Kidney epithelial cell (primary cell): ENCODE measurements around the gene AWAT2. TPM values are rescaled to one million over a fixed set of nuclear protein-coding genes. Genes with fewer than 3 reads are reported as not detected.
A peak's percentile ranks its signal among the peaks of the same experiment; 100 is the strongest.

Source experiments
- DNase-seq: peaks from one replicate; pipeline ENCODE4 v3.0.0-alpha.2; 2010; ENCODE audit warnings: low read depth
- H3K27me3 ChIP-seq: 2 replicates; pipeline ENCODE4 v1.6.0; 2011; ENCODE audit warnings: low read length; ENCODE audit not compliant: control insufficient read depth, insufficient read depth
- H3K36me3 ChIP-seq: 2 replicates; pipeline ENCODE4 v1.5.1; 2011; ENCODE audit warnings: low read length; ENCODE audit not compliant: control insufficient read depth, insufficient read depth
- H3K4me3 ChIP-seq: 2 replicates; pipeline ENCODE4 v1.5.1; 2011; ENCODE audit warnings: low read depth, mild to moderate bottlenecking, control low read depth, low read length
- total RNA-seq: library from RNA; depleted of rRNA; stranded (reverse); fragments of >200 nt; gene quantifications from 2 replicates; pipeline ENCODE4 v1.2.3, GENCODE V29; 2015
- TF ChIP-seq, protein P1 (sequence below): IDR thresholded peaks from 2 replicates; pipeline ENCODE4 v1.5.1; 2011; ENCODE audit warnings: mild to moderate bottlenecking, moderate library complexity, low read length, control low read depth, inconsistent platforms; ENCODE audit not compliant: insufficient read depth, poor library complexity, severe bottlenecking

Gene AWAT2
- total RNA-seq, 1 donor from 2014 or later = not detected

DNA sequence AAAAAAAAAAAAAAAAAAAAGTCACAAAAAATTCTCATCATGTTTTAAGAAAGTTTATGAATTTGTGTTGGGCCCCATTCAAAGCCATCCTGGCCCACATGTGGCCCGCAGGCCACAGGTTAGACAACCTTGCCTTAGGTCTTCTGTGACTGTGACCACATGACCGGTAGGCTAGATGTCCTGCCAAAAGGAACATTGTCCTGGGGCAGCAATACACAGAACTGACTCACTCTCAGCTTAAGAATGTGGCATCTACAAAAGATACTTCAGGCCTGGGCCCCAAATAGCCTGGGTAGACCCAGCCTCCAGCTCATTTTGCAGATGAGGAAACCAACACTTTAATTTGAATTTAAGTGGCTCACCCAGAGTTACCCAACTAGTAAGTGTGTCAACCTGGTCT is 10.0 kb downstream of the AWAT2 start:
- no peak for DNase-seq
- TF ChIP-seq, protein P1, sequence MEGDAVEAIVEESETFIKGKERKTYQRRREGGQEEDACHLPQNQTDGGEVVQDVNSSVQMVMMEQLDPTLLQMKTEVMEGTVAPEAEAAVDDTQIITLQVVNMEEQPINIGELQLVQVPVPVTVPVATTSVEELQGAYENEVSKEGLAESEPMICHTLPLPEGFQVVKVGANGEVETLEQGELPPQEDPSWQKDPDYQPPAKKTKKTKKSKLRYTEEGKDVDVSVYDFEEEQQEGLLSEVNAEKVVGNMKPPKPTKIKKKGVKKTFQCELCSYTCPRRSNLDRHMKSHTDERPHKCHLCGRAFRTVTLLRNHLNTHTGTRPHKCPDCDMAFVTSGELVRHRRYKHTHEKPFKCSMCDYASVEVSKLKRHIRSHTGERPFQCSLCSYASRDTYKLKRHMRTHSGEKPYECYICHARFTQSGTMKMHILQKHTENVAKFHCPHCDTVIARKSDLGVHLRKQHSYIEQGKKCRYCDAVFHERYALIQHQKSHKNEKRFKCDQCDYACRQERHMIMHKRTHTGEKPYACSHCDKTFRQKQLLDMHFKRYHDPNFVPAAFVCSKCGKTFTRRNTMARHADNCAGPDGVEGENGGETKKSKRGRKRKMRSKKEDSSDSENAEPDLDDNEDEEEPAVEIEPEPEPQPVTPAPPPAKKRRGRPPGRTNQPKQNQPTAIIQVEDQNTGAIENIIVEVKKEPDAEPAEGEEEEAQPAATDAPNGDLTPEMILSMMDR = no peak
- Histone ChIP-seq H3K36me3 (no peaks in the 10 kb centered on the region), H3K27me3 (no peaks in the 10 kb centered on the region), H3K4me3 (no peak overlapping the region)

DNA sequence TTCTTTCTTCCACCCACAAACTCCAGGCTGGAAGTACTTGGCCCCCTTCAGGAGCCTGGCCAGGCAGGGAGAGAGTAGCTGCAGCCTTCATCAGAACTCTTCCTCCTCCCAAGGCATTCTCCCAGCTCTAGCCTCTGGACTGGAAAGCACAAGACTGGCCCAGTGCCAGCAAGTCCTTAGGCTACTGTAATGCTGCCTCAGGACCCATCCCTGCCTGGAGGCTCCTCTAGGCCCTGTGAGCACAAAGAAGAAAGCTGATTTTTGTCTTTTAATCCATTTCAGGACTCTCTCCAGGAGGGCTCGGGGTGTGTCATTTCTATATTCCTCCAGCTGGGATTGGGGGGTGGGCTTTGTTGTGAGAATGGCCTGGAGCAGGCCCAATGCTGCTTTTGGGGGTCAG is 10.8 kb downstream of the AWAT2 start:
- Histone ChIP-seq H3K36me3 (no peaks in the 10 kb centered on the region), H3K27me3 (no peaks in the 10 kb centered on the region), H3K4me3 (no peak overlapping the region)
- TF ChIP-seq, protein P1 = no peak
- DNase-seq = no peak

DNA sequence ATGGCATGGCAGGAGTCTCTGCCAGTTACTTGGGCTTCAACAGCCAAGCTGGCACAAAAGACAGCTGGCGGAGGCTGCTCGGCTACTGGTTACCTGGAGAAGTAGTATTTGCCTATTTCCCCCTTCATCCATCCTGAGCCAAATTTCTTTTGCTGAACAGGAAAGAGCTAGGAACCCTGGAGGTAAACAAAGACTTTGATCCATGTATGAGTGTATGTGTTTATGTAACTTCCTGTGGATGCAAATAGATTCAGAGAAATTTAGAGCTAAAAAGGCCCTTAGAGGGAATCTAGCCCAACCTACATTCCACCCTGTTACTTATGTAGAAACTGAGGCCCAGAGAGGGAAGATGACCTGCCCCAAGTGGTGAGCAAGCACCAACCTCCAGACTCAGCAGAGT is 11.2 kb downstream of the AWAT2 start:
- no peak overlapping the region for H3K4me3 ChIP-seq
- DNase-seq = no peak
- H3K36me3 ChIP-seq = no peaks in the 10 kb centered on the region
- TF ChIP-seq, protein P1 = no peak
- H3K27me3 ChIP-seq = no peaks in the 10 kb centered on the region

DNA sequence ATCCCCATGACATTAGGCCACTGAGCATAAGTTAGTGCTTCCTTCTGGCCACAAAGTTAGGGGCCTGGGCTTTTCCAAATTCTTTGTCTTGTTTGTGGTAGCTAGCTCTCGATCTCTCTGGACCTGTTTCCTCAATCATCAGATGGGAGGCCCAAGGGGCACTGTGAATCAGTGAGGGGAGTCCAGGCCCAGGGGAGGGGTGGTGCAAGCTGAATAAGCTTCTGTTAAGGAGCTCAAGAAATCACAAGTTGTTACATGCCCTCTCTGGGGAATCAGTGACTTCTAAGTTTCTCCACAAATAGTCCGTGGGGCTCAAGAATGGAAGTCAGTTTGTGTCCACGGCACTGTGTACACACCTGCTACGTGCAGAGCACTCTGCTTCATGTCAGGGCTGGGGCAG is 15.1 kb downstream of the AWAT2 start:
- DNase-seq = no peak
- Histone ChIP-seq H3K36me3 (no peaks in the 10 kb centered on the region), H3K27me3 (no peaks in the 10 kb centered on the region), H3K4me3 (no peak overlapping the region)
- TF ChIP-seq, protein P1 = no peak

DNA sequence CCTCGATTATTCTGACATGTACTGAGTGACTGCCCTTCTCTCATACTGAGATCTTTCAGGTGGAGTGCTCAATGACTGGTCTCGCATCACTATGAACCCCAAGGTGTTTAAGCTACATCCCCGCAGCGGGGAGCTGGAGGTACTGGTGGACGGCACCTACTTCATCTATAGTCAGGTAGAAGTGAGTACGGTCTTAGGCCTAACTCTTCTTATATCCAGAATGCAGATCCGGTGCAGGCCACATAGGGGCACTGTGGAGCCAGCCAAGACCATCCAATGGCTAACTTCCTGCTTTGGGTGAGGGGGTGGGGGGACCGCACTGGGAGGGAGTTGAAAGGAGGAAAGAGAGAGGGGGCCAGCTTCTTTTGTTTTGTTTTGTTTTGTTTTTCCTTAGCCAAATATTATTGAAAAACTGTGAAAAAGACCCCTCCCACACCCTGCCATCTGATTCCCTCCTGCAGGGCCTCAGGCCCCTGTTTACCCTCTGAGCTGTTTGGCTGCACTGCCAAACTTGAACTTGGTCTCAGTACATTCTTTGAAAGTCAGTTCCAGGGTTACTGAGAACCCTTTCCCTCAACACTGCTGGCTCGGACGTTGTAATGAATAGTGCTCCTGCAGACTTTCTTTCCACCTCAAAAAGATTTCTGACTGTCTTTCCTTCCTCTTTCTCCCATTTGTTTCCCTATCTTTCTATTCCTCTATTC is 16.2 kb downstream of the AWAT2 start:
- no peak overlapping the region for H3K4me3 ChIP-seq
- H3K36me3 ChIP-seq = no peaks in the 10 kb centered on the region
- no peaks in the 10 kb centered on the region for H3K27me3 ChIP-seq
- DNase-seq = no peak
- TF ChIP-seq, protein P1 = peak; percentile 54

DNA sequence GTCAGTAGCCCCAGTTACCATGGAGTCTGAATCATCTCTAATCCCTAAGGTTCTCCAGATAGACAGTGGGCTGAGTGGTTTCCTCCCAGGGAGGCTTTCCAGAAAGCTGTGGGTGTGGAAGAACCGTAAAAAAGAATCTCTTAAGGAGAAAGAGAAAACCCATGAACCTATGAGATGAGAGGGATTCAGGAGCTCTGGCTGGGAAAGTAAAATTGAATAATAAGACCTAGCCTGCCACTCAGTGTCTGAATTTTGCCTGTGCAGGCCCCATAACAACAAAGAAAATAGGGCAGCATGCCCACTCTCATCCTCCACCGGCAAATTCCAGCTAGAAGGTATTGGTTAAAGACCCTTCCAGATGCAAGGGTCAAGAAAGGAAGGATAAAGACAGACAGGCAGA is 16.9 kb downstream of the AWAT2 start:
- TF ChIP-seq, protein P1 = no peak
- H3K27me3 ChIP-seq = no peaks in the 10 kb centered on the region
- no peak overlapping the region for H3K4me3 ChIP-seq
- no peak for DNase-seq
- no peaks in the 10 kb centered on the region for H3K36me3 ChIP-seq
